B cell (primary cell): ENCODE data around the gene L3MBTL4. TPM values are rescaled to one million over a fixed set of nuclear protein-coding genes. Genes with fewer than 3 reads are reported as not detected.

Source experiments
- ATAC-seq: fragments of 200-7000 bp; cut with Tn5 transposase; one replicate; pipeline ENCODE4 v1.10.0; 2021; ENCODE audit warnings: low read depth, mild to moderate bottlenecking, moderate number of reproducible peaks, moderate library complexity
- CTCF ChIA-PET: fragments of 350-600 bp; sonication (Branson Sonifier 250); formaldehyde crosslinking; loops from one replicate; lab custom pipeline; 2021; ENCODE audit warnings: antibody characterized with exemption, inconsistent platforms; lab: Charles Lee
- POLR2A ChIA-PET: fragments of 350-600 bp; sonication (Branson Sonifier 250); formaldehyde crosslinking; loops from one replicate; lab custom pipeline; 2021; ENCODE audit warnings: antibody characterized with exemption; lab: Charles Lee
- DNase-seq: peaks from one replicate; pipeline ENCODE4 v3.0.0; 2013
- H2AFZ ChIP-seq: 2 replicates; pipeline ENCODE4 v1.6.1; 2012; ENCODE audit warnings: mild to moderate bottlenecking, low read depth, low read length; ENCODE audit not compliant: insufficient read depth, poor library complexity, severe bottlenecking
- H3K27ac ChIP-seq, 2 donors: 1 replicate in 1 of 2; 2 replicates in 1 of 2; pipeline ENCODE4 v1.5.1; 2012 to 2013; ENCODE audit warnings: low read length in 2 of 2, mild to moderate bottlenecking in 2 of 2, moderate library complexity in 1 of 2
- H3K27me3 ChIP-seq, 4 experiments: fragments of 200-600 bp in 1 of 4; sonication (generic) in 1 of 4; replicated peaks in 1 of 4; 1 replicate in 2 of 4; 2 replicates in 2 of 4; pipeline versions ENCODE4 v1.6.1 to v1.7.0; 2013 to 2016; ENCODE audit warnings: low read length in 3 of 4, mild to moderate bottlenecking in 2 of 4, mixed read lengths in 1 of 4, moderate library complexity in 1 of 4; ENCODE audit not compliant: insufficient read depth in 4 of 4, control insufficient read depth in 3 of 4; ENCODE audit errors: control extremely low read depth in 1 of 4
- H3K36me3 ChIP-seq, 2 experiments: replicated peaks in 1 of 2; 1 replicate in 1 of 2; 2 replicates in 1 of 2; pipeline versions ENCODE4 v1.6.1 to v1.7.1; 2013; ENCODE audit warnings: low read length in 1 of 2; ENCODE audit not compliant: insufficient read depth in 2 of 2, control insufficient read depth in 1 of 2; ENCODE audit errors: control extremely low read depth in 1 of 2, extremely low read depth in 1 of 2
- H3K4me1 ChIP-seq, 2 donors: fragments of 200-600 bp in 1 of 2; sonication (generic) in 1 of 2; 1 replicate in 1 of 2; 2 replicates in 1 of 2; pipeline versions ENCODE4 v1.5.1 to v1.6.1; 2013 to 2017; ENCODE audit warnings: low read length in 2 of 2; ENCODE audit not compliant: control insufficient read depth in 2 of 2, insufficient read depth in 2 of 2
- H3K4me2 ChIP-seq: replicated peaks from 2 replicates; pipeline ENCODE3; 2012; ENCODE audit warnings: mild to moderate bottlenecking, low read depth, low read length; ENCODE audit not compliant: poor library complexity, severe bottlenecking
- H3K4me3 ChIP-seq, 5 experiments: fragments of 200-600 bp in 1 of 5; sonication (generic) in 1 of 5; 1 replicate in 3 of 5; 2 replicates in 2 of 5; pipeline versions ENCODE4 v1.5.1 to v1.7.0; 2011 to 2016; ENCODE audit warnings: low read length in 4 of 5, mild to moderate bottlenecking in 4 of 5, low read depth in 2 of 5, control low read depth in 1 of 5, moderate library complexity in 1 of 5; ENCODE audit not compliant: insufficient read depth in 1 of 5; ENCODE audit errors: control extremely low read depth in 1 of 5, extremely low read depth in 1 of 5
- H3K79me2 ChIP-seq: fragments of 200-600 bp; sonication (generic); one replicate; pipeline ENCODE4 v1.6.0; 2016; ENCODE audit warnings: low read length; ENCODE audit not compliant: control insufficient read depth, insufficient read depth
- H3K9ac ChIP-seq: fragments of 200-600 bp; sonication (generic); 2 replicates; pipeline ENCODE4 v1.6.1; 2017; ENCODE audit warnings: mild to moderate bottlenecking, low read length, moderate library complexity
- H3K9me3 ChIP-seq, 3 donors: one replicate each; pipeline versions ENCODE4 v1.6.1 to v1.7.1; 2013; ENCODE audit warnings: low read length in 2 of 3; ENCODE audit not compliant: control insufficient read depth in 2 of 3, insufficient read depth in 1 of 3; ENCODE audit errors: control extremely low read depth in 1 of 3
- H4K20me1 ChIP-seq: 2 replicates; pipeline ENCODE4 v1.6.0; 2012; ENCODE audit warnings: mild to moderate bottlenecking, low read length; ENCODE audit not compliant: insufficient read depth, control insufficient read depth, poor library complexity, severe bottlenecking
- H3K27ac Mint-ChIP-seq: one replicate; pipeline ENCODE4 v1.8.0; 2021; ENCODE audit warnings: mixed read lengths
- H3K27me3 Mint-ChIP-seq: one replicate; pipeline ENCODE4 v1.8.0; 2021; ENCODE audit warnings: mixed read lengths
- H3K4me1 Mint-ChIP-seq: one replicate; pipeline ENCODE4 v1.8.0; 2021; ENCODE audit warnings: mixed read lengths
- H3K4me3 Mint-ChIP-seq: one replicate; pipeline ENCODE4 v1.8.0; 2021; ENCODE audit warnings: mixed read lengths
- H3K9me3 Mint-ChIP-seq: one replicate; pipeline ENCODE4 v1.8.0; 2022; ENCODE audit warnings: mixed read lengths; ENCODE audit not compliant: insufficient read depth
- EZH2 ChIP-seq: IDR thresholded peaks from 2 replicates; pipeline ENCODE4 v1.6.1; 2012; ENCODE audit warnings: borderline replicate concordance, low read depth, mild to moderate bottlenecking, moderate library complexity, low read length; ENCODE audit not compliant: insufficient read depth, poor library complexity, severe bottlenecking
- WGBS: methylation state at CpG from one replicate; pipeline ENCODE4 v1.1.5; 2013; ENCODE audit warnings: missing lambda C conversion rate; ENCODE audit not compliant: insufficient coverage; 5-methylcytosine and 5-hydroxymethylcytosine counted together
- intact Hi-C: fragments of 100-400 bp; cut with micrococcal nuclease; formaldehyde crosslinking; loops from one replicate; pipeline ENCODE4 v1.10.0; 2022
- polyA plus RNA-seq: library from polyadenylated mRNA; depleted of rRNA; stranded (reverse); fragments of >200 nt; gene quantifications from 2 replicates; pipeline ENCODE4 v1.2.3, GENCODE V29; 2012
- total RNA-seq, 2 donors: library from RNA; stranded (reverse); fragments of 120-200 nt in 1 of 2; gene quantifications; 1 replicate in 1 of 2; 2 replicates in 1 of 2; pipeline versions ENCODE4 v1.2.3 to v1.2.4, GENCODE V29; 2013 to 2022
- TF ChIP-seq, protein P1 (sequence below): fragments of 200-600 bp; IDR thresholded peaks from one replicate; pipeline ENCODE4 v1.8.0; 2022; ENCODE audit warnings: antibody characterized with exemption, mild to moderate bottlenecking

L3MBTL4 gene
- total and polyA plus RNA-seq, 2 donors (not counting 1 experiment from before 2014, with no cell fraction given) = 3.0 to 11.9 TPM

DNA sequence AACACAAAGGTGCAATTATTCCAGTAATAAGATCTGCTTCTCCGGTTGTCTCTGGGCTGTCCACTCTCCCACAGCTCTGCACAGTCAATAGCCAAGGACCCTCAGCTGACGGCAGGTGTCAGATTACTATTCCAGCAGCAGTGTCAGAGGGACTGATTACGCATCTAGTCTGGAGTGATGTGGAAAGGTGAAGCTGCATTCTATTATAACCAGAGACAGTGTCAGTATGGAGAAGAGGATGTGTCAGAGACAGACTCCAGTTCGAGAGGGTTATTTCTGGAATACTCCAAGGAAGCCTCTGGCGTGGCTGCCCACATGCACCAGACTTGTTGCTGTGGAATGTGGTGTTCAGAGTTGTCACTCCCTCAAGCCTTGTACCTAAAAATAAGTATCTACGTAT, 355.8 kb downstream of the L3MBTL4 start:
- no peaks in the 10 kb centered on the region for H3K27me3 Mint-ChIP-seq
- ChIA-PET CTCF (no interaction called here), POLR2A (no interaction called here)
- no peak overlapping the region for H3K4me3 ChIP-seq
- no peaks in the 10 kb centered on the region for H3K36me3 ChIP-seq
- H3K4me3 Mint-ChIP-seq = no peak overlapping the region
- TF ChIP-seq, protein P1, sequence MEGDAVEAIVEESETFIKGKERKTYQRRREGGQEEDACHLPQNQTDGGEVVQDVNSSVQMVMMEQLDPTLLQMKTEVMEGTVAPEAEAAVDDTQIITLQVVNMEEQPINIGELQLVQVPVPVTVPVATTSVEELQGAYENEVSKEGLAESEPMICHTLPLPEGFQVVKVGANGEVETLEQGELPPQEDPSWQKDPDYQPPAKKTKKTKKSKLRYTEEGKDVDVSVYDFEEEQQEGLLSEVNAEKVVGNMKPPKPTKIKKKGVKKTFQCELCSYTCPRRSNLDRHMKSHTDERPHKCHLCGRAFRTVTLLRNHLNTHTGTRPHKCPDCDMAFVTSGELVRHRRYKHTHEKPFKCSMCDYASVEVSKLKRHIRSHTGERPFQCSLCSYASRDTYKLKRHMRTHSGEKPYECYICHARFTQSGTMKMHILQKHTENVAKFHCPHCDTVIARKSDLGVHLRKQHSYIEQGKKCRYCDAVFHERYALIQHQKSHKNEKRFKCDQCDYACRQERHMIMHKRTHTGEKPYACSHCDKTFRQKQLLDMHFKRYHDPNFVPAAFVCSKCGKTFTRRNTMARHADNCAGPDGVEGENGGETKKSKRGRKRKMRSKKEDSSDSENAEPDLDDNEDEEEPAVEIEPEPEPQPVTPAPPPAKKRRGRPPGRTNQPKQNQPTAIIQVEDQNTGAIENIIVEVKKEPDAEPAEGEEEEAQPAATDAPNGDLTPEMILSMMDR = no peak
- TF ChIP-seq EZH2 = no peak
- H3K4me2 ChIP-seq = no peak overlapping the region
- H3K4me1 Mint-ChIP-seq = no peaks in the 10 kb centered on the region
- H2AFZ ChIP-seq = no peak overlapping the region
- no peaks in the 10 kb centered on the region for H3K4me1 ChIP-seq
- no peaks in the 10 kb centered on the region for H3K79me2 ChIP-seq
- no peak for DNase-seq
- no peak overlapping the region for H3K27ac Mint-ChIP-seq
- 90% methylated on average over 2 of the region's 6 CpGs for WGBS
- no peaks in the 10 kb centered on the region for H3K27me3 ChIP-seq
- no peak overlapping the region for H3K9ac ChIP-seq
- ATAC-seq = no peak
- H4K20me1 ChIP-seq = no peaks in the 10 kb centered on the region
- H3K27ac ChIP-seq = no peak overlapping the region
- no peaks in the 10 kb centered on the region for H3K9me3 ChIP-seq
- intact Hi-C loops = loop anchor here (10.0 kb wide), 1 partner anchor 64 kb away; no protein-coding TSS in a partner anchor
- peaks cover 4% of the 10 kb centered on the region for H3K9me3 Mint-ChIP-seq

DNA sequence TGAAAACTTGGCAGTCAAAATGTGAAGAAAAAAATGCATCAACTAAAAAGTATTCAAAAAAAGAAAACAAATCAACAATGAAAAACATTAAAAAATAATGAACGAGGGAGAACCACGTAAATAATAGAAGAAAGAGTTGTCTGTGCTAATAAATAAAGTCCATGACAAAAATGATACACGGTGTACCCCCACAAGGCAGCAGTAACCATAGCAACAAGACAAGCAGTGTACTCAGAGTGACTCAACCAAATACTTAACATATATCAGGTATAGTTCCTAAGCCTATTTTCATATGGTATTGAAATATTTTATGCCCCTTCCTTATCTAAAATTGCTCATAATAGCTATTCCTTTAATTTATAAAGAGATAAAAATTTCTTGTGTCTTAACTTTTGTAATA, 357.1 kb downstream of the L3MBTL4 start:
- no peaks in the 10 kb centered on the region for H3K9me3 Mint-ChIP-seq
- no peaks in the 10 kb centered on the region for H3K79me2 ChIP-seq
- WGBS = no CpG with 5 or more reads among the region's 3 CpGs
- no peak overlapping the region for H3K27ac ChIP-seq
- DNase-seq (no peak), ATAC-seq (no peak)
- H3K9ac ChIP-seq = no peak overlapping the region
- ChIA-PET CTCF (no interaction called here), POLR2A (no interaction called here)
- H3K4me1 ChIP-seq = no peaks in the 10 kb centered on the region
- H3K36me3 ChIP-seq = no peaks in the 10 kb centered on the region
- no peak overlapping the region for H2AFZ ChIP-seq
- no peak overlapping the region for H3K27ac Mint-ChIP-seq
- intact Hi-C loops = loop anchor here (10.0 kb wide), 1 partner anchor 63 kb away; no protein-coding TSS in a partner anchor
- H3K27me3 Mint-ChIP-seq = no peaks in the 10 kb centered on the region
- no peaks in the 10 kb centered on the region for H4K20me1 ChIP-seq
- H3K9me3 ChIP-seq = no peaks in the 10 kb centered on the region
- no peak overlapping the region for H3K4me2 ChIP-seq
- TF ChIP-seq, protein P1 = no peak
- H3K4me3 ChIP-seq = no peak overlapping the region
- no peaks in the 10 kb centered on the region for H3K27me3 ChIP-seq
- no peak overlapping the region for H3K4me3 Mint-ChIP-seq
- H3K4me1 Mint-ChIP-seq = no peaks in the 10 kb centered on the region
